ENCODE results near the gene FMNL2. TPM values are rescaled to one million over a fixed set of nuclear protein-coding genes. Genes with fewer than 3 reads are reported as not detected.

FMNL2 gene
- total RNA-seq, 1 experiment from 2014 or later, result 28.1 TPM

- no peak for TF ChIP-seq REST (IDR thresholded peaks at IDR 0.05; ENCODE audit: low read depth)
- TF ChIP-seq MAX (IDR thresholded peaks at IDR 0.05), result no peak
- no peak for TF ChIP-seq ZFX (IDR thresholded peaks at IDR 0.05)
- TF ChIP-seq, protein P1, sequence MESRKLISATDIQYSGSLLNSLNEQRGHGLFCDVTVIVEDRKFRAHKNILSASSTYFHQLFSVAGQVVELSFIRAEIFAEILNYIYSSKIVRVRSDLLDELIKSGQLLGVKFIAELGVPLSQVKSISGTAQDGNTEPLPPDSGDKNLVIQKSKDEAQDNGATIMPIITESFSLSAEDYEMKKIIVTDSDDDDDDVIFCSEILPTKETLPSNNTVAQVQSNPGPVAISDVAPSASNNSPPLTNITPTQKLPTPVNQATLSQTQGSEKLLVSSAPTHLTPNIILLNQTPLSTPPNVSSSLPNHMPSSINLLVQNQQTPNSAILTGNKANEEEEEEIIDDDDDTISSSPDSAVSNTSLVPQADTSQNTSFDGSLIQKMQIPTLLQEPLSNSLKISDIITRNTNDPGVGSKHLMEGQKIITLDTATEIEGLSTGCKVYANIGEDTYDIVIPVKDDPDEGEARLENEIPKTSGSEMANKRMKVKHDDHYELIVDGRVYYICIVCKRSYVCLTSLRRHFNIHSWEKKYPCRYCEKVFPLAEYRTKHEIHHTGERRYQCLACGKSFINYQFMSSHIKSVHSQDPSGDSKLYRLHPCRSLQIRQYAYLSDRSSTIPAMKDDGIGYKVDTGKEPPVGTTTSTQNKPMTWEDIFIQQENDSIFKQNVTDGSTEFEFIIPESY (IDR thresholded peaks at IDR 0.05; ENCODE audit: extremely low read depth, insufficient replicate concordance, low read length), result no peak
Measured at GRCh38 chr2:152348388-152348787, 13.4 kb downstream of the FMNL2 start (continued).

- CTCF ChIA-PET, result no interaction called here
- no peaks in the 10 kb centered on the region for H3K36me3 ChIP-seq (ENCODE audit: control insufficient read depth in 1 of 2, insufficient read depth in 2 of 2, low read length in 2 of 2)
Measured at GRCh38 chr2:152349416-152349815, 14.4 kb downstream of the FMNL2 start.

More at GRCh38 chr2:152349416-152349815, 14.4 kb downstream of the FMNL2 start:
- Histone ChIP-seq H3K9me3 (ENCODE audit: control insufficient read depth in 1 of 2, insufficient read depth in 1 of 2, low read depth in 1 of 2, low read length in 2 of 2) (no peaks in the 10 kb centered on the region), H3K4me2 (ENCODE audit: low read length) (no peak overlapping the region), H3K9me2 (ENCODE audit: insufficient read depth) (no peaks in the 10 kb centered on the region), H3K4me3 (replicated peaks in 1 of 2; ENCODE audit: low read depth in 1 of 2, low read length in 2 of 2) (no peak overlapping the region), H3K9ac (ENCODE audit: low read length) (no peak overlapping the region), H3K27ac (ENCODE audit: low read depth, low read length) (no peak overlapping the region), H4K20me1 (ENCODE audit: insufficient read depth) (no peaks in the 10 kb centered on the region), H3K79me2 (ENCODE audit: insufficient read depth, low read length) (peaks cover 34% of the 10 kb centered on the region), H2AFZ (ENCODE audit: low read depth, low read length, poor library complexity, severe bottlenecking) (no peak overlapping the region), H3K4me1 (ENCODE audit: control insufficient read depth in 1 of 2, insufficient read depth in 2 of 2, low read length in 2 of 2) (no peaks in the 10 kb centered on the region; a peak in 1 of 4 replicates), H3K27me3 (ENCODE audit: insufficient read depth, low read length) (no peaks in the 10 kb centered on the region)
- ChIA-PET RAD21 (ENCODE audit: low non-redundant PET in 1 of 2, low total read pairs in 2 of 2, uncharacterized antibody in 2 of 2, unreplicated experiment in 2 of 2) (no interaction called here), POLR2A (no interaction called here)
- DNase-seq (ENCODE audit: low read depth, low spot score) (no peak), ATAC-seq (no peak)
- intact Hi-C loops (cut with micrococcal nuclease), result no loop called here
- TF ChIP-seq RAD21 (IDR thresholded peaks at IDR 0.05; ENCODE audit: low read depth) (no peak), SRF (IDR thresholded peaks at IDR 0.05; ENCODE audit: low read depth) (no peak), YY1 (IDR thresholded peaks at IDR 0.05; ENCODE audit: extremely low read depth, insufficient replicate concordance, low read depth, low read length) (no peak), REST (IDR thresholded peaks at IDR 0.05; ENCODE audit: low read depth) (no peak)
- TF ChIP-seq, protein P1 (IDR thresholded peaks at IDR 0.05; ENCODE audit: extremely low read depth, insufficient replicate concordance, low read length), result no peak
- BruUV-seq (replicated peaks), result no TSS peak

Data from HCT116 (cell line).